ENCODE measurements around the gene NEK6.

Gene NEK6

DNA sequence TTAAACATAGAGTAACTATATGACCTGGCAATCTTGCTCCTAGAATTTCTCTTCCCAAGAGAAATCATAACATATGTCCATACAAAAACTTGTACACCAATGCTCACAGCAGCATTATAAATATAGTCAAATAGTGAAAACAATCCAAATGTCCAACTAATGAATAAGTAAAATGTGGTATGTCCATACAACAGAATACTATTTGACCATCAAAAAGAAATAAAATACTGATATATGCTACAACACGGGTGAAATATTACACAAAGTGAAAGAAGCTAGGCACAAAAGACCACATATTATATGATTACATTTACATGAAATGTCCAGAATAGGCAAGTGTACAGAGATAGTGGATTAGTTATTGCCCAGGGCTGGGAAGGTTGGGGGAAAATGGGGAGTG lies 116.1 kb downstream of the NEK6 start:
- DNase-seq (ENCODE audit: low read depth in 2 of 2): no peak

DNA sequence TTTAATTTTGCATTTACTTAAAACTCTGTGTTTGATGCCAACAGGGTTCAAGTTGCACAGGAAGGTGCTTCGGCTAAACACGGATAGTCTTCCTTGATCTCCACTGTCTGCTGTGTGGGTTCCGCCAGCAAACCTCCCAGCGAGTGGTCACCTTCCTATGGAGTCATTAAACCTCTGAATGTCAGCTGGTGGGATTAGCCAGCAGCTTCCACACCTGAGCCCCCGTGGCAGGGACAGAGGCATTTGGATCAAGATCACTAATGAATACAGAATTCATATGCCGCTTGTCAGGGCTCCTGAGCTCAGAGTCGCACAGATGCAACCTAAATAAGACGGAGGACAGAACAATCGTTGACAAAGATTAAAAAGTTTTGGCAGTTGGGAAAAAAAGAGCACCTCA lies 118.0 kb downstream of the NEK6 start:
- no peak for DNase-seq (ENCODE audit: low read depth in 2 of 2)

DNA sequence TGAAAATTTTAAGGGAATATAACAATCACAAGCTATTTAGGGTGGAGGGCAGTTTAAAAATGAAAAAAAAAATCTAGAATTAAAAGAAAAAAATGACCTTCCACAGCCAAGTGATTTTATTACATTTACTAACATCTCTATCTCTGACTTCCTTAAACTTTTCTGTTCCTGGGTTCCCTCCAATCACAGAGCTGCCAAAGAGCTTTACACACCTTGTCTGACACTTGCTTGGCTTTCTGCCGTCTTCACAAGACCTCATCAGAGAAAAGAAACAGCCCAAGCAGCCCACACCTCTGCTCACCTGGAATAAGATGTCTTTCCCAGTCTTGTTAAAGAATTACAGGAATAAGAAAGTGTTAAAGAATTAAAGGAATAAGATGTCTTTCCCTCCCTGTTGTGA lies 118.6 kb downstream of the NEK6 start:
- DNase-seq (ENCODE audit: low read depth in 2 of 2): no peak

DNA sequence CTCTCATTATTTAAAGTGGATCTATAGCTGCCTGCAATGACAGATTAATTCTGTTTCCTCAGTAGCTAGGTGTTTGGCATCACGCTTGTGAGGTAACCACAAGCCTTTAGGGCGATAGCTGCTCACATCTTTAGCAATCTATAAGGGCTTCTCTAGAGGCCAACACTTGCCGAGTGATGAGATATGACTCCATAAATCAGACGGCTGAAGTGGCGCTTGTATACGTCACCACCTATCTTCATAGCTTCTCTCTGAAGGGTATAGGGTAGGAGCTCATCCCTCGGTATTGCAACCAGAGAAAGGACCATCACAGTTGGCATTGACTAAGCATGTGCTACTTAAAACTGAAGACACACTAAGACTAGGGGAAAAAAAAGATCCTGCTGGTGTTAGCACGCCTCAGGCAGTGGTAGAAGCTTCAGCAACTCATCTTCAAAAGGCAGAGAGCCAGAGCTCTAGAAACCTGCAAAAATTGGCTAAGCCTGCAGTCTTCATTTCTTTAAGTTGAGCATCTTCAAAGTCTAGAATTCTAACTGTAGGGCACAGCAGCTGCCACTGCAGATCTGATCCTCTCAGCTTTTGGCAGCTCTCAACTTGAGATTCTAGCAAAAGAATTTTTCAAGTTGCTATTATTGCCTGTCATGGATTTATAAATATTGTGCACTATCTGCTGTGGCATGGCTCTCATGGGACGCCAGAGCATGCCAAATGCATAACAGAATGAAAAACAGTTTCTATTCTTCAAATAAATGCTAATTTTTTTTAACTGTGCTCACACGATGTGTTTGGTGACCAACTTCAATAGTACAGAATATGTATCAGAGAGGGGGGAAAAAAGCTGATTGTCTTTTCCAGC lies 120.0 kb downstream of the NEK6 start:
- no peak for DNase-seq (ENCODE audit: low read depth in 2 of 2)

DNA sequence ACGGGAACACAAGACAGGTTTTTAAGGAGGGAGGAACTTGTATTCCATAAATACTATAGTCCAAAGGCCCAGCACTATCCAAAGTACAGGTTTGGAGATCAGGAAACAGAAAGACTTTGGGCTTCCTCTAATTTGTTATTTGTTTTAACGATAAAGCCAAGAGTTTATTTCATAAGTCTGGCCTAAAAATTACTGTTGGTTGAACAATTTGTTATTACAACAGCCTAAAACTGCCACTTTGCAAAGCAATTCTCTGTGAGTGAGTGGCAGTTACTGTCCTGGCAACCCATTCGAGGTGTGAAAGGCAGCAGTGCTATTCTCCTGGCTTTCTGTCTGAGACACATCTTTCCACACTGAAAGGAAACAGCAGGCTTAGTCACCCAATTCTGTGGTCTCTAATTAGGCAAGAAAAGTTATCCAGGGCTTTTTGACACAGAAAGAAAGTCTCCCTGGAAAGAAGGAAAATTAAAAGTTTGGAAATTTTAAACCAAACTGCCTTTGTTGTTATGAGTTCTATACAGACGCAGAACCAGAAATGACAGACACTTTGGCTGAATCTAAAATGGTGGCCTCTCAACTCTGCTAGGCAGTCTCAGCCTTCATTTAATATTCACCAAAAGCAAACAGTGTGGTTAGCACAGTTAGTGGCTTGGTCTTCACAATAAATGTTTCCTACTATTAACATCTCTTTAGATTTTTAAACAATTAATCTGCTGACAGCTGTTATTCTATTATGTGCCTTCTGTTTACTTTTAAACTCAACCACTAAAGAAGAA lies 123.6 kb downstream of the NEK6 start:
- DNase-seq (ENCODE audit: low read depth in 2 of 2): no peak

DNA sequence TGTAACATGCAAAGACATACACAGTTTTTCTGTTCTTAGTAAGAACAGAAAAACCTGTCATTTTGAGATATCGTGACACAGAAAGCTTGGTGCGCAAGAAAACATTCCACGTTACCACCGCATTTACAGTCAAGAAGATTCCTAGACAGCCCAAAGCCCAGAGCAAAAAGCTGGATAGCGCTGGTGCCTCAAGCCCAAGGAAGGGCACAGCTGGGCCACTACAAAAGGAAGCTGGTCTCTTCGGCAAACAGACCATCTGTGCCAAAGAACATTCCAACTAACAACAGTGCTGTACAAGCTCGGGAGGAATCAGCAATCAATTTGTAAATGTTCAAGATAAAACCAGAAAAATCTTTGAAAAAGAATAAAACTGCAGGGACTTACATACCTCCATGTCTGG lies 126.5 kb downstream of the NEK6 start:
- no peak for DNase-seq (ENCODE audit: low read depth in 2 of 2)

DNA sequence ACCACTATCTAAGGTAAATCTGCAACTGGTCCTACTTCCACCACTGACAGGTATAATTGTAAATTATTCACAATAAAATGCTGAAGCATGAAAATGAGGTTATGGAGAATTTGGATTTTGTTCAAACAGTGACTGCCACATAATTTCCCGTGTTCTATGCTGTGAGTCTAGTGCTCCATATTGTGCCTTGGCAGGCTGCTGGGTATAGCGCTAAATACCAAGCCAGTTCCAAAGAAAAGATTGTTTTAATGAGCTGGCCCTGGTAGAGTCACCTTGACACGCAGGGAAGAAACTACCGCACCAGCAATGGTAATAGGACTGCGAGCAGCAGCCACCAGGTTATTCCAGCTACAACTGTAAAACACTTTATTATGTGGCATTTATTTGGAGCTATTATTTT lies 127.1 kb downstream of the NEK6 start:
- no peak for DNase-seq (ENCODE audit: low read depth in 2 of 2)

DNA sequence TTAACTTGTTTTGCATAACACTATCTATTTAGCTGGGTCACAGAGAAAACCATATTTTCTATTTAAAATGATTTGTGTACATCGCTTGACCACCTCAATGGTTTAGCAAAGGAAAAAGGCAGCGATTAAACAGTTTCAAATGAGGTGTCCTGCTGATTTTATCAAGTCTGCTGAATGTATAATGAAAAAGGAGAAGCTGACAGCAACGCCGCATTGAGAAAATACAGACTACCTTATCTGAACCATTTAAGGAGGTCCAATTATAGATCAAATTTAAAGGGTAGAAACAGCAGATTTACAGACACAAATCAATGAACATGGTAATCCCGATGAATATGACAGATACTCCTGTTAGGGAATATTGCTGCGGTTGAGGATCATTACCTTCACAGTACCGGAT lies 127.9 kb downstream of the NEK6 start:
- DNase-seq (ENCODE audit: low read depth in 2 of 2): no peak

DNA sequence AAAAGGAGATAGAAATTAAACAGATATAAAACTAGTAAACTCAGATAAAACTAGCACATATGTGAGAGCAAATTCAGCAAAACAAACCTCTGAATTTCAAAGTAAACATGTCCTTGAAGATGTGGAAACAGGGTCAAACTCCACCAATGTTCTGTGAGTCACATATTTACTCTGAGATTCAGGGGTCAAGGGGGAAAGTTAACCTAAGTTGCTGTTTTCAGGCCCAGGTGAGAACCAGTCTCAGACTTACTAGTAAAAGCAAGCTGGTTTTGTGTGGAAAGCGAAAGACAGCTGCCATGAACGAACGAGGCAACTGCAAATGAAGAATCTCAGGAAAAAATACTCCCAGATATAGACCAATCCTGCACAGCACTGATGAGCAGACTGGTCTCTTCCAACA lies 128.5 kb downstream of the NEK6 start:
- no peak for DNase-seq (ENCODE audit: low read depth in 2 of 2)

DNA sequence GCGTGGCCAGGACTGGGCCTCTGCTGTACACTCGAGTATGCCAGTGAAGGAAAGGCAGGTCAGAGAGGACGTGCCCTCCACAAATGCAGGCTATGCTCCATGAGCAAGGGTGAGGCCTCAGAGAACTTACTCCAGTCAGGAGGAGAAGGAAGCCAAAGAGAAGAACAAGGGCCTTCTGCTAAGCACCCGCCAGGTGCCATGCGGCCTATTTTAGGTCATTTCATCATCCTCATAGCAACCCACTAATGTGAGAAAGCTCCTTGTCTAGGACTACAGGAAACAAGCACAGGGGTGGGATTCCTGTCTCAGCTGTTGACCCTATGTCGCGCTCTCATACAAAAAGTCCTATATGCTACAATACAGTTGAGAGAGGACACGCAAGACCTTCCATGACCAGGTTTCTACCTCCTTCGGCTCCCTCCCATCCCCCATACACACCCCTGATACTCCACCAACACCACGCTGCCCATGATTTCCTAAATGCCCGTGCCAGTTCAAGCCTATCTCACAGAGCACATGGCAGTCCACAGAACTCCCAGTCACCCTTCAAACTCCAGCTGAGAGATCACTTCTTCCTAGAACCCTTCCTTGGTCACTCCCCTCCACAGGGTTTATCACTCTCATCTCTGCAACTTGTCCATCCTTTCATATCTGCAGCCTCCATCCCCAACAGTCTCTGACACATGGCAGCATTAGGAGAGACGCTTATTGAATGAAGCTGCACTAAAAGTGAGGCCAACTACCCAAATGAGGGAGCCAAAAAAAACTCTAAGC lies 130.7 kb downstream of the NEK6 start:
- no peak for DNase-seq (ENCODE audit: low read depth in 2 of 2)

DNA sequence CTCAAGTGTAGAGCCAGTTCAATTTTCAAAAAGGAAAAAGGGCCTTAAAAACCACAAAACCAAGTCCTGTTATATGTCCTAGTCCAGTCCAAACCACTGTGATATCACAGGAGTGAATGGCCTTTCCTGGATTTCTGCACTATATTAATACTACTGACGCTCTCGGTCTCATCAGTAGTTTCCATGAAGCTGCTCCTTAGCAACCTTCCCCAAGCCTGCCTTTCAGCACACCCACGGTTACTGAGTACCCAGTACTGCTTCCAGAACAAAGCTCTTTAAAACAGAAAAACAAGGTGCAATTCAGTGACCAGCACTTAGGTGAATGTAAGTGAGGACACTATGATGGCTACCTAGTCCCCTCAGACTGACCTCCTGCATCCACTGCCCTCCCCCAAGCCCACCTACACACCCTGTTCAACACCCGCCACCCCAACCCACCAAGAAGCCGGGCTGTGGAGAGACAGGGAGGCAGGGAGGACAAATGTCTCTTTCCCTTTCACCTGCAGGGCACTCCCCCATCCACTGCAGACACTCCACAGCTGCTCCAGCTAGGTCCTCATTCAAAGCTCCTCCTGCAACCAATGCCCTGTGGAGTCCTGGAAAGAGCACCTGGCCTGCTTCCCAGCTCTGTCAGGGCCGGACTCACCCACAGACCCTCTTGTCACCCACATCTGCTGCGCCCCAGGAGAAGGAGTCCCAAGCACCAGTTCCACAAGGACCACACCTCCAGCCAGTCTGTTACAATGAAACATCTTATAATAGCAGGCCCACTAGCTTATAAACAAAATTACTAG lies 131.6 kb downstream of the NEK6 start:
- DNase-seq (ENCODE audit: low read depth in 2 of 2): no peak

DNA sequence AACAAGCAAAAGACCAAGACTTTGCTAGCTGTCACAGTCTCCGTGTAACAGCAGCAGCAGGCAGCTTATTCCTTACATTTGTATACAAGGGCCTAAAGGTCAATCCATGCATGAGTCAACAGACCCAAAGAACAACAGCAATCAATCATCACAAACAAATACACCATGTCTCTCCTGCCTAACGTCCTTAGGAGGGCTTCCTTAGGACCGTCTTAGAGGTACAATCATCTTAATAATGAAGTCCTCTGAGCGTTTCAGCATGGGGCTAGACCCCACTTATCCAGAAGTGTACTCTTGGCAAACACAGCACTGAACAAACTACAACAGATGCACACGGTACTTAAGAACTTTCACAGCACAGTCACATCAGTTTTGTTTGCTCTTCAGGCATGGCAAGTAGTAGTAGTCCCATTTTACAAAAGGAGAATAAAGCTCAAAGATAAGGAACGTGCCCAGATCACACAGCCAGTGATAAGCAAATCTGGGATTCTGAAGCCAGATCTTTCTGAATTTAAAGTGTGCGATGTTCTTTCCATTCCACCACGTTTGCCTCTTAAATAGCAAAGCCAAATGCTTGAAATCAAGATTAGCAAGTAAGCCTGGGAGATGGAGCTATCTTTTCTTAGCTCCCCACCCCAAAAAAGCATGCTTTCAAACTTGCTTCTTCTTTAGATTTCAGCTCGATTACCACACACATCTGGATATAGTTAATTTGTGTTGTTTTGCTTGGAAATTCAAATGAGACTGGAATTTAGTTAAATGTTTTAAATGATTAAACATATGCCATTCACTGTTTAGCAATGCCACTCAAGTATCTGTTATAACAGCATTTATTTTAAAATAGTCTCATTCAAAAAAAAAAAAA lies 133.3 kb downstream of the NEK6 start:
- DNase-seq (ENCODE audit: low read depth in 2 of 2): no peak

DNA sequence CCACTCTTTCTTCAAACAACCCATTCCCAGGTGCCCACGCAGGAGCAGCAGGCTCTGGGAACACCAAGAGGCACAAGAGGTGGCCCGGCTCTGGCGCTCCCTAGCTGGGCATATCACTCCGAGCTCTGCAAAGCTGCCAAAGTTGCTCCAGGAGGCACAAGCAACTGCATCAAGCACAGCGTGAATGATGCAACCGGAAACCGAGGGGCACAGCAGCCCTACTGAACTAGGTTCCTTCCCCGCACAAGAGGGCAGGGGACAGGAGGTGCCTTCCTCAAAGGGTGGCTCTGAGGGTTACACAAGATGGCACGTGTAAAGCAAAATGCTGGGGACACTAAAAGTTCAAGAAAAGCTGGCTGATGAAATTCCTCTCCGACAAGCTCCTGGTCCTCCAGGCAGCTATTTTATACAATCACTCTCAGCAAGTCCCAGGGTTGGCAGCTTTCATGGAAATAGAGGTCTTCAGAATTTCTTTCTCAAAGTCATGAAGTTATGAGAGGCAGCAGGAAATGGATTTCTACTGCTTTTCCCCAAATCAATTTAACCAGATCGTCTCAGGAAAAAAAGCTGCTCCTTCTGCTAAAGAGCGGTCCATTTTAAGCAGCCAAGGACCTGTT lies 134.6 kb downstream of the NEK6 start:
- no peak for DNase-seq (ENCODE audit: low read depth in 2 of 2)

DNA sequence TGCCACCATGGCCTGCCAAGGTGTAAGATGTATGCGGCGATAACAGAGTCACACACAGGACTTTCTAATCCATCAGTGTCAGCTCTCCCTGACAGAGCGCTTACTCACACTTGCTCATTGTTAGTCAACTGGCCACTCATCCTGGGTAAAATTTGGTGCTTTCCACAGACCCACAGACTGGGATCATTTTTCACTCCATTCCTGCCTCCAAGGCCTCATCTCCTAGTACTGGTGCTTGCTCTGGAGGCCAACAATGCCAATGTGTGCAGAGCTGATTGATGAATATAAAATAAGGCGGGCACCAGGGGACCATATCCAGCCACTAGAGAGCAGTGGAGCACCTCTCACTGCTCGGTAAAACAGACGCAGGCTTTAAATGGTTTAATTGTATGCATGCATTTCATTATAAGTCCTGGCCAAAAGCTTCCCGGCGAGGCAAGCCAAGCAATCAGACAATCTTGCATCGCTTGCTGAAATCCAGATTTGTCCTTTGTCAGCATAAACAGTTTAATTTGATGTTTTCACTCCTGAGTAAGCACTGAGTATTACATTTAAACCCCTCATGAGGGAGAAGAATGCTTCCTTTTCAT lies 135.2 kb downstream of the NEK6 start:
- DNase-seq (ENCODE audit: low read depth in 2 of 2): no peak

DNA sequence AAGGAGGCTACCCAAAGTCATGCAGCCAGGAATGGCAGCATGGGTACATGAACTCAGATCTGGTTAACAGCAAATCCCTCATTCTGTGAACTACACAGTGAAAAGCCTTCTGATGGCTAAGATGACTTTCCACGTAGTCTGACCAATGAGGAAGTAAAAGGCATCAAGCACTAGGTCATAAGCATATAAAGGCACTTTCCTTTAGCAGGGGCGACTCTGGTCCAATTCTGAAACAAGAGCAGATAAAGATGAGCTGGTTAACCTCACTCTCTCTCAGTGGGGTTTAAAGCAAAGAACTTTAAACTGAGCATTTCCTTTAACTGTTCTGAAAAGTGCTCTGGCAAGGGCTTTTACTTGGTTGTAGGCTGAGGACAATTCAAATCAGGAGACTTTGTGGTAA lies 136.4 kb downstream of the NEK6 start:
- DNase-seq (ENCODE audit: low read depth in 2 of 2): no peak

DNA sequence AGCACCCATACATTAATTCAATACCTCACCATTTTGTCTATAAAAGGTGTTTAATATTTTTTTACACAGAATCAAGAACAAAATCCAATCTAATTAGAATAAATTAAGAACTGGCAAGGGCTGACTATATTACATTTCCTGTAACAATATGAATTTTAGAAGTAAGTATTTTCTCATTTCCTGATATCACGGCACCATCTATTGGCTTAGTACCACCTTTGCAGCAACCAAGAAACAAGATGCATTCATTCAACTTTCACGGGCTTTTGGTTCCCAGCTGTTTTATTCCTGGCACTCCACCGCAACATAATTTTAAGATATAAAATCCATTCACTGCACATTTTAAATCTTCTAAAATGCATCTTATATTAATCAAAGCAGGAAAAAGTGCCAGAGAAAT lies 136.8 kb downstream of the NEK6 start:
- no peak for DNase-seq (ENCODE audit: low read depth in 2 of 2)

DNA sequence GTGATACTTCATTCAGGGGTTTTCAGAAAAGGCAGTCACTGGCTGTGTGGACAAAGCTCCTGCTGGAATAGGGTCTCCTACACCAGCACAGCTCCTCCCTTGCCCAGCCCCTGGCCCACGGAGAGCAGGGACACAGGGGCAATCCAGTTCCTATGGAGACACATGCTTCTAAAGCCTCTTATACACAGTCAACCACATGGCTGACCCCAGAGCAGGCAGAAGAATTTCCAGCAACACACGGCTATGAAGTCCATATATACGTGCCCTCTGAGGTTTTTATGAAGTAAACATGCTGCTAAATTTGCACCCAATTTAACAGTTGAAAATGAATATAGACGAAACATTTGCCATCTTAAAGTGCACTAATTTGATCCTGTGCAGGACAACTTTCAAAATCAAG lies 138.1 kb downstream of the NEK6 start:
- no peak for DNase-seq (ENCODE audit: low read depth in 2 of 2)

DNA sequence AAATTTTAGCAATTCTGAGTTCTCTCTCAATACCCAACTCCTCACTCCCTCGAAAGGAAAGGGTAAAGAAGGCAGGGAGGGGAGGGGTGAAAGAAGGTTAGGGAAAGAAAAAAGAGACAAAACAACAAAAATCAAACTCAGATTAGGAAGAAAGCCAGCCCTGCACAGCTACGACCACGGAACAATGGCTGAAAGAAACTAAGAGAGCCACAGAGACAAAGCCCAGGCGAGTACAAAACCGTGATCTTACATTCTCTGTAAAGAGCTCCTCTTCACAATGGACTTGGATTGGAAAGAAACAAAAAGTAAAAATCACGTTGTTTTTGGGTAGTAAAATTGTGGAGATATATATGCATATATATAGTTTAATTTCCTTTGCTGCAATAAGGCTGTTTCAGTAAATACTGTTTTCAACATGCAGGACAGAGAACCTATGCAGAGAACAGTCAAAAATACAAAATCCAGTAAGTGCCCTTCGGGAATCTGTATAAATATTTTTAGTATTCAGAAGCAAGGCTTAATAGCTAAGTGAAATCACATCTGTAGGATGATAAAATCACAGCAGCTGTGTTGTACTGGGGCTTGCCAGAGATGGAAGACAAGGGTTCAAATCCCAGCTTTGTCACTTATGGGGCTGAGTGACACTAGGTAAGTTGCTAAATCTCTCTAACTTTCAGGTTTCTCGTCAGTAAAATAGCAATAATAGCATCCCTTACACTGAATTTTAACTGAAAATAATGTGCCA lies 140.6 kb downstream of the NEK6 start:
- DNase-seq (ENCODE audit: low read depth in 2 of 2): no peak

DNA sequence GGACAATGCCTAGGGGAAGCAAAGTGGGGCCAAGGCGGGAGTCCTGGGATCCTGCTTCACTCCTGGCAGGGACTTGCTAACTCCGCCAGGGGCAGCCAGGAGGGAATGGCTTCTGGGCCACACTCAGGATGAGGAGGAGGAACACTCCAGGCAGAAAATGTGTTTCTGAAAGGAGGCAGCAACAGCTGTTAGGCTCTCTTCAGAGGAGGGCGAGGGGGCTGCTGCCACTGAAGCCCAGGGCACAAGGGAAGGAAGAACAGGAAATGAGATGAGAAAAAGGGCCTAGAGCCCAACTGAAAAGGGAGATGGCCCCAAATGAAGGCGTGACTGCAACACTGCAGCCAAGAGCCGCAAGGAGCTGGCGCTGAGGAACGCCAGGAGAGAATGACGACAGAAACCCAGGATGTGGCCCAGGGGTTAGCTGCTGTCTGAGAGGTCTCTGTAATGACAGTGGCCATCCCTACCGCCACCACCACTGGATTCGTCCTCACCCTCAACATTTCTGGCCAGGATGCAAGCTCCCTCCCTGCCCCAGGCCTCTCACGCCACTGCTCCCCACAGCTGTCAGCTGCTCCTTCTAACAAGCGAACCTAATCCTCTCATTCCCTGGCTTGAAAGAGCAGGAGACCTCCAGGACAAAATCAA lies 141.7 kb downstream of the NEK6 start:
- DNase-seq (ENCODE audit: low read depth in 2 of 2): no peak

Measured in stimulated activated CD4-positive, alpha-beta T cell treated with anti-CD3 and anti-CD28 coated beads, Interleukin-1b, Interleukin-23, amount 100 ng/mL, for 4 hours (primary cell).